ENCODE data around the gene PSMC6. TPM values are rescaled to one million over a fixed set of nuclear protein-coding genes. Genes with fewer than 3 reads are reported as not detected.

PSMC6 gene
- total RNA-seq, 1 experiment from 2014 or later, result 83.0 TPM

DNA sequence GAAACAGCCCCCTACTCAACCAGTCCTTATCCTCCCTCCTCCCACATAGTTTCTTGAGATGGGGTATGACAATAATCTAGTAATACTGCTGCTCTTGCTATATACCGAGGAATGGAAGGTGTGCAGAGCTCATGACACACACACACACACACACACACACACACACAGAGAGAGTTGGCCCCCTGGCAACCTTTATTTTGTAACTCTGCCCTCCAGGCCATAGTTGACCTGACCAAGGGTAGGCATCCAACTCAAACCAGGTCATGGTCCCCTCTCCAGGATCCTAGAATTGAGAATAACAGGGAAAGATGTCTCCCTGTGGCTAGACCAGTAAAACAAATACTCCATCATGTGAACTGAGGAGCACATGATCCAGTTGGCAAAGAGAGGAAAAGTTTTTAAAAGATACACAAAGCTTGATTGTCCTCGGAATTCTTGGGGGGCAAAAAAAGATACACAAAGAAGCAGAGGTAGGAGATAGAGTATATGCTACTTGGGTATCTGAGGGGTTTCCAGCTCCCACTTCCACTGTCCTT is 22.9 kb upstream of the PSMC6 start:
- H3K79me2 ChIP-seq (ENCODE audit: low read depth), result peaks cover 59% of the 10 kb centered on the region
- peaks cover 3% of the 10 kb centered on the region; the same call in 1 of the 2 replicates for H4K20me1 ChIP-seq (ENCODE audit: insufficient read depth)
- no peak overlapping the region for H3K4me2 ChIP-seq
- H3K27ac ChIP-seq, result no peak overlapping the region
- no peak for DNase-seq
- ChIA-PET CTCF (no interaction called here), POLR2A (ENCODE audit: unreplicated experiment) (interaction anchor here (0.6 kb wide), 1 partner anchor 46 kb away, joined by 4 read pairs; no protein-coding TSS in a partner anchor)
- no peaks in the 10 kb centered on the region for H3K4me1 ChIP-seq (replicated peaks; ENCODE audit: insufficient read depth)
- no peak overlapping the region for H3K4me3 ChIP-seq
- H3F3A ChIP-seq (ENCODE audit: insufficient read depth, low read depth), result no peaks in the 10 kb centered on the region
- H2AFZ ChIP-seq, result no peak overlapping the region
- H3K9me3 ChIP-seq (ENCODE audit: insufficient read depth, low read depth), result no peaks in the 10 kb centered on the region
- H3K36me3 ChIP-seq (ENCODE audit: low read depth), result peaks cover 10% of the 10 kb centered on the region; the same call in 1 of the 2 replicates
- intact Hi-C loops (cut with micrococcal nuclease; ENCODE audit: unreplicated experiment), result no loop called here
- no peak for TF ChIP-seq EZH2 (IDR thresholded peaks at IDR 0.05; ENCODE audit: low read depth)
- TF ChIP-seq, protein P1, sequence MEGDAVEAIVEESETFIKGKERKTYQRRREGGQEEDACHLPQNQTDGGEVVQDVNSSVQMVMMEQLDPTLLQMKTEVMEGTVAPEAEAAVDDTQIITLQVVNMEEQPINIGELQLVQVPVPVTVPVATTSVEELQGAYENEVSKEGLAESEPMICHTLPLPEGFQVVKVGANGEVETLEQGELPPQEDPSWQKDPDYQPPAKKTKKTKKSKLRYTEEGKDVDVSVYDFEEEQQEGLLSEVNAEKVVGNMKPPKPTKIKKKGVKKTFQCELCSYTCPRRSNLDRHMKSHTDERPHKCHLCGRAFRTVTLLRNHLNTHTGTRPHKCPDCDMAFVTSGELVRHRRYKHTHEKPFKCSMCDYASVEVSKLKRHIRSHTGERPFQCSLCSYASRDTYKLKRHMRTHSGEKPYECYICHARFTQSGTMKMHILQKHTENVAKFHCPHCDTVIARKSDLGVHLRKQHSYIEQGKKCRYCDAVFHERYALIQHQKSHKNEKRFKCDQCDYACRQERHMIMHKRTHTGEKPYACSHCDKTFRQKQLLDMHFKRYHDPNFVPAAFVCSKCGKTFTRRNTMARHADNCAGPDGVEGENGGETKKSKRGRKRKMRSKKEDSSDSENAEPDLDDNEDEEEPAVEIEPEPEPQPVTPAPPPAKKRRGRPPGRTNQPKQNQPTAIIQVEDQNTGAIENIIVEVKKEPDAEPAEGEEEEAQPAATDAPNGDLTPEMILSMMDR (conservative IDR thresholded peaks at IDR 0.05), result no peak
- no peaks in the 10 kb centered on the region for H3K27me3 ChIP-seq (ENCODE audit: insufficient read depth, low read depth)
- H3K9me2 ChIP-seq (ENCODE audit: insufficient read depth), result no peaks in the 10 kb centered on the region
- no TSS peak for BruUV-seq (replicated peaks)

DNA sequence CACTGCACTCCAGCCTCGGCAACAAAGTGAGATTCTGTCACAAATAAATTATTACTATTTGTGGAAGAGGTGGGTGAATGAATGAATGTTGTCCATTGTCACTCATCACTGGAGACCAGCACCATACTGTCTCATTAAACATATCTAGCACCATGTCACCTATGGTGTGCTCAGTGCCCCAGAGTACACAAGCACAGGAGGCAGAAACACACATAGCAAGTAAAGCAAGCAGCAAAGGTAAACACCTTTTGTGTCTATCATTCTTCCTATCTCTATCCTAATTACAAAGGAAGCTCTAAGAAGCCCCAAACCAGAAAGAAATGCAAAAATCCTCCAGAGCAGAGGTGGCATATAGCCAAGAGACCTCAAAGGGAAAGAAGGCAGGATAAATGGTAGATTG is 20.8 kb upstream of the PSMC6 start:
- Histone ChIP-seq H3K4me2 (no peak overlapping the region), H3K9me2 (ENCODE audit: insufficient read depth) (no peaks in the 10 kb centered on the region), H3K27ac (no peak overlapping the region), H3K4me1 (replicated peaks; ENCODE audit: insufficient read depth) (0 out of 2 replicates have a peak, but pooled peaks cover 4% of the 10 kb centered on the region), H4K20me1 (ENCODE audit: insufficient read depth) (peaks cover 8% of the 10 kb centered on the region; the same call in 1 of the 2 replicates), H3K9me3 (ENCODE audit: insufficient read depth, low read depth) (no peaks in the 10 kb centered on the region), H3K36me3 (ENCODE audit: low read depth) (peaks cover 2% of the 10 kb centered on the region; the same call in 1 of the 2 replicates), H3F3A (ENCODE audit: insufficient read depth, low read depth) (no peaks in the 10 kb centered on the region), H2AFZ (no peak overlapping the region), H3K4me3 (no peak overlapping the region), H3K27me3 (ENCODE audit: insufficient read depth, low read depth) (no peaks in the 10 kb centered on the region), H3K79me2 (ENCODE audit: low read depth) (peaks cover 80% of the 10 kb centered on the region)
- TF ChIP-seq, protein P1 (conservative IDR thresholded peaks at IDR 0.05), result no peak
- no peak for TF ChIP-seq EZH2 (IDR thresholded peaks at IDR 0.05; ENCODE audit: low read depth)
- BruUV-seq (replicated peaks), result no TSS peak
- DNase-seq, result no peak
- ChIA-PET CTCF (no interaction called here), POLR2A (ENCODE audit: unreplicated experiment) (no interaction called here)
- intact Hi-C loops (cut with micrococcal nuclease; ENCODE audit: unreplicated experiment), result no loop called here

DNA sequence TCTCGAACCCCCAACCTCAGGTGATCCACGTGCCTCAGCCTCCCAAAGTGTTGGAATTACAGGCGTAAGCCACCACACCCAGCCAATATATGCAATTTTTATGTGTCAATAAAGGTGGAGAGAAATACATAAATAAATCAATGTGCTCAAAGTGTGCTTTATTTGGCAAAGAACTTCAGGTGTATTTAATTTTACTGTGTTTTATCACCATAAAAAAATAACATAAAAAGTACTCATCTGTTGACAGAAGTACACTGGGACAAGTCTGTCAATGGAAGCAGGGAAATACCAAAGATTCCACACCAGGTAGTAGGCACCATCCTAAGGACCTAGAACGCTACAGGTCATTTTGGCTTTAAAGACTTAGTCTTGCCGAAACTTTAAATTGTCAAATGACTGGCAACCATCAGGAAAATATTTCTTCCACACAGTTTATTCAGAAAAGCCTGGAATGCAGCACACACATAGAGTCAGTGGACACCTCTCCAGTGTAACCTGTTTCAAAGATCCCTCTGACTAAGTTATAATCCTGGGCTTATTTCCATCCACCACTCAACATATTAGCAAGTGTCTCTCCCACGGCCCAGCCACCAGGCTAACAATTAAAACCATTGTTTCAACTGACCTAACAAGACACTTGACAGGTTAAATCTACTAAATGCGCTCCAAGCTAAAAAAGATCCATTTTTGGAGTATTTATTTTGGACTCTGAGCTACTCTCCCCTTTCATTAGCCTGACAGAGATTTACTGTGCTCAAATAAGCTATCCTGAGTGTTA is 15.8 kb upstream of the PSMC6 start:
- Histone ChIP-seq H4K20me1 (ENCODE audit: insufficient read depth) (peaks cover 10% of the 10 kb centered on the region; the same call in 1 of the 2 replicates), H3K4me2 (peak overlapping the region; percentile 93; the same call in 1 of the 2 replicates), H3K9me2 (ENCODE audit: insufficient read depth) (no peaks in the 10 kb centered on the region), H3K79me2 (ENCODE audit: low read depth) (peaks cover 90% of the 10 kb centered on the region), H3K9me3 (ENCODE audit: insufficient read depth, low read depth) (no peaks in the 10 kb centered on the region), H3K36me3 (ENCODE audit: low read depth) (0 out of 2 replicates have a peak, but pooled peaks cover 4% of the 10 kb centered on the region), H3K4me1 (replicated peaks; ENCODE audit: insufficient read depth) (peaks cover 37% of the 10 kb centered on the region), H3K27ac (no peak overlapping the region), H3F3A (ENCODE audit: insufficient read depth, low read depth) (peaks cover 23% of the 10 kb centered on the region), H3K27me3 (ENCODE audit: insufficient read depth, low read depth) (no peaks in the 10 kb centered on the region), H2AFZ (no peak overlapping the region), H3K4me3 (0 out of 2 replicates have a peak overlapping the region, but pooled peaks have one; percentile 1)
- CTCF ChIA-PET, result no interaction called here
- intact Hi-C loops (cut with micrococcal nuclease; ENCODE audit: unreplicated experiment), result no loop called here
- BruUV-seq (replicated peaks), result no TSS peak
- TF ChIP-seq, protein P1 (conservative IDR thresholded peaks at IDR 0.05), result no peak
- no peak for TF ChIP-seq EZH2 (IDR thresholded peaks at IDR 0.05; ENCODE audit: low read depth)
- POLR2A ChIA-PET (ENCODE audit: unreplicated experiment), result no interaction called here
- no peak for DNase-seq
